IMR-90 (cell line): ENCODE measurements around the gene PKNOX1.

ENCODE experiments used
- CEBPB ChIP-seq: IDR thresholded peaks from 2 replicates; pipeline ENCODE4 v1.6.1; 2012; ENCODE audit warnings: low read depth, low read length, improper control_type of control experiment
- CTCF ChIP-seq: conservative IDR thresholded peaks from 2 replicates; pipeline ENCODE4 v1.5.1; 2012; ENCODE audit warnings: mild to moderate bottlenecking, low read depth, low read length, improper control_type of control experiment
- ELK1 ChIP-seq: fragments of 150-350 bp; IDR thresholded peaks from 2 replicates; pipeline ENCODE4 v1.6.1; 2016; ENCODE audit warnings: low read depth, mild to moderate bottlenecking, low read length, moderate library complexity, borderline replicate concordance
- FOS ChIP-seq: fragments of 150-350 bp; IDR thresholded peaks from 2 replicates; pipeline ENCODE4 v1.6.1; 2016; ENCODE audit warnings: low read depth, low read length
- POLR2A ChIP-seq: IDR thresholded peaks from 2 replicates; pipeline ENCODE4 v1.6.1; 2012; ENCODE audit warnings: mild to moderate bottlenecking, low read depth, low read length
- RAD21 ChIP-seq: IDR thresholded peaks from 2 replicates; pipeline ENCODE4 v1.6.1; 2012; ENCODE audit warnings: low read length, improper control_type of control experiment
- RCOR1 ChIP-seq: IDR thresholded peaks from 2 replicates; pipeline ENCODE4 v1.6.1; 2012; ENCODE audit warnings: mild to moderate bottlenecking, low read length, improper control_type of control experiment; ENCODE audit not compliant: insufficient replicate concordance
- RFX5 ChIP-seq: IDR thresholded peaks from 2 replicates; pipeline ENCODE4 v1.8.0; 2012; ENCODE audit warnings: low read depth, mild to moderate bottlenecking, low read length, moderate library complexity
- SMC3 ChIP-seq: fragments of 150-350 bp; IDR thresholded peaks from 2 replicates; pipeline ENCODE4 v1.6.1; 2016; ENCODE audit warnings: low read depth, mild to moderate bottlenecking, antibody characterized with exemption, low read length, moderate library complexity
- USF2 ChIP-seq: fragments of 150-350 bp; IDR thresholded peaks from 2 replicates; pipeline ENCODE4 v1.6.1; 2017; ENCODE audit warnings: mild to moderate bottlenecking, antibody characterized with exemption, low read length, low read depth

- TF ChIP-seq SMC3 (no peak), RCOR1 (no peak), RAD21 (no peak), POLR2A (no peak), CTCF (no peak), RFX5 (no peak), FOS (no peak), USF2 (no peak), ELK1 (no peak), CEBPB (no peak)
Measured at GRCh38 chr21:42931560-42932235, 42.7 kb upstream of the PKNOX1 start.
